Smooth muscle cell (in vitro differentiated cells): ENCODE data around the gene NOL8. TPM values are rescaled to one million over a fixed set of nuclear protein-coding genes. Genes with fewer than 3 reads are reported as not detected.

Source experiments
- DNase-seq: peaks from one replicate; lab custom pipeline; 2025; ENCODE audit not compliant: unreplicated experiment; lab: John Stamatoyannopoulos, UW
- H2AFZ ChIP-seq: fragments of 200-600 bp; sonication (generic); 2 replicates; pipeline ENCODE4 v1.6.0; 2016; ENCODE audit warnings: antibody characterized with exemption, low read depth, mild to moderate bottlenecking
- H3F3A ChIP-seq: fragments of 200-600 bp; sonication (generic); 2 replicates; pipeline ENCODE4 v1.6.0; 2017; ENCODE audit warnings: antibody characterized with exemption, low read depth
- H3K27ac ChIP-seq: fragments of 200-600 bp; sonication (generic); 2 replicates; pipeline ENCODE4 v1.5.1; 2016; ENCODE audit warnings: low read depth, mild to moderate bottlenecking
- H3K27me3 ChIP-seq: fragments of 200-600 bp; sonication (generic); 2 replicates; pipeline ENCODE4 v1.6.1; 2016; ENCODE audit warnings: low read depth, mild to moderate bottlenecking
- H3K36me3 ChIP-seq: fragments of 200-600 bp; sonication (generic); 2 replicates; pipeline ENCODE4 v1.5.1; 2016; ENCODE audit warnings: low read depth
- H3K4me1 ChIP-seq: fragments of 200-600 bp; sonication (generic); 2 replicates; pipeline ENCODE4 v1.5.1; 2016; ENCODE audit warnings: low read depth
- H3K4me2 ChIP-seq: fragments of 200-600 bp; sonication (generic); 2 replicates; pipeline ENCODE4 v1.6.0; 2016; ENCODE audit warnings: mild to moderate bottlenecking
- H3K4me3 ChIP-seq: fragments of 200-600 bp; sonication (generic); 2 replicates; pipeline ENCODE4 v1.5.1; 2016; ENCODE audit warnings: mild to moderate bottlenecking
- H3K79me2 ChIP-seq: fragments of 200-600 bp; sonication (generic); 2 replicates; pipeline ENCODE4 v1.6.0; 2016; ENCODE audit warnings: low read depth, mild to moderate bottlenecking
- H3K9ac ChIP-seq: fragments of 200-600 bp; sonication (generic); 2 replicates; pipeline ENCODE4 v1.6.0; 2016; ENCODE audit warnings: low read depth
- H3K9me3 ChIP-seq: fragments of 200-600 bp; sonication (generic); replicated peaks from 2 replicates; pipeline ENCODE4 v1.5.1; 2016; ENCODE audit warnings: low read depth
- H4K20me1 ChIP-seq: fragments of 200-600 bp; sonication (generic); 2 replicates; pipeline ENCODE4 v1.6.0; 2016; ENCODE audit warnings: low read depth
- CTCF ChIP-seq: fragments of 200-600 bp; sonication (generic); IDR thresholded peaks from 2 replicates; pipeline ENCODE4 v1.5.1; 2017; ENCODE audit warnings: borderline replicate concordance, mild to moderate bottlenecking, antibody characterized with exemption; ENCODE audit not compliant: insufficient read depth, poor library complexity, severe bottlenecking
- WGBS: methylation state at CpG from one replicate; pipeline ENCODE4 v1.1.7; 2016; ENCODE audit warnings: low lambda C conversion rate; 5-methylcytosine and 5-hydroxymethylcytosine counted together
- polyA plus RNA-seq: library from polyadenylated mRNA; unstranded; fragments of >200 nt; fragmentation: Nextera tagmentation; extraction: Ambion mirVana; gene quantifications from 2 replicates; pipeline ENCODE4 v1.2.1, GENCODE V29; 2016
- total RNA-seq: library from RNA; depleted of rRNA; stranded (reverse); fragments of >200 nt; gene quantifications from 2 replicates; pipeline ENCODE4 v1.2.3, GENCODE V29; 2014

The NOL8 gene
- total and polyA plus RNA-seq, 2 experiments from 2014 or later, result 15.1 to 21.3 TPM

GRCh38 chr9:92313624-92314012, 11.5 kb downstream of the NOL8 start:
- DNase-seq, result no peak
- peaks cover 26% of the 10 kb centered on the region for H3K79me2 ChIP-seq
- no peak for TF ChIP-seq CTCF
- no peak overlapping the region for H3K4me3 ChIP-seq
- H3K27me3 ChIP-seq, result no peaks in the 10 kb centered on the region
- H4K20me1 ChIP-seq, result peaks cover 7% of the 10 kb centered on the region
- H3K27ac ChIP-seq, result peak overlapping the region; percentile 15
- no peak overlapping the region for H2AFZ ChIP-seq
- H3K9ac ChIP-seq, result no peak overlapping the region
- H3K4me2 ChIP-seq, result no peak overlapping the region
- H3K9me3 ChIP-seq, result no peaks in the 10 kb centered on the region
- no peaks in the 10 kb centered on the region for H3F3A ChIP-seq
- H3K36me3 ChIP-seq, result peaks cover 22% of the 10 kb centered on the region
- no peaks in the 10 kb centered on the region for H3K4me1 ChIP-seq
- 94% methylated on average over 2 of the region's 2 CpGs for WGBS

DNA sequence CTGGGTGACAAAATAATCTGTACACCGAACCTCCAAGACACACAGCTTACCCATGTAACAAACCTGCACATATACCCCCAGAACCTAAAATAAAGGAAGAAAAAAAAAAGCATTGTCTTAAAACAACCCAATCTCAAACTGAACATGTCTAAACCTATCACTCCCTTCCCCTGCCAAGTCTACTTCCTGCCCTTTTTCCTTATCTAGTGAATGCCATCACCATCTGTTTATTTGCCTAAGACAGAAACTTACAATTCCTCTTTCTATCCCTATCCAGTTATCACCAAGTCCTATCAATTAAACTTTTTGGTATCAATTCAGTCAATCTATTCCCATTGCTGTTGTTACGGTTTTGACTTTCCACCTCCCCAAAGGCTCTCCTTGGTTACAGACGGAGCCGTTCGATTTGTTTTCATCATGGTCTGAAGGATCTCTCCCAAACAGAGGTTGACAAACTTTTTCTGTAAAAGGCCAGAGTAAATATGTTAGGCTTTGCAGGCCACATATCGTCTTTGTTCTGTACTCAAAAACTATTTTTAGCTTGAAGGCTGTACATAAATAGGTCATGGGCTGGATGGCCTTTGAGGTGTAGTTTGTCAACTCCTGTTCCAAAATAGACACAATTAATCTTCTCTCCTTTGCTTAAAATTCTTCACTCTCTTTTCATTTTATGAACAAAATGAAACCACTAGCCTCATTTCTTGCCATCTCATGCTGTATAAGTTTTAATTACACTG, 12.1 kb downstream of the NOL8 start:
- Histone ChIP-seq H3K27ac (peak overlapping the region; percentile 15), H3K79me2 (peaks cover 26% of the 10 kb centered on the region), H3K4me1 (no peaks in the 10 kb centered on the region), H3K36me3 (peaks cover 25% of the 10 kb centered on the region), H3K9ac (no peak overlapping the region), H3K9me3 (no peaks in the 10 kb centered on the region), H2AFZ (no peak overlapping the region), H3K4me2 (no peak overlapping the region), H3K27me3 (no peaks in the 10 kb centered on the region), H3K4me3 (no peak overlapping the region), H4K20me1 (peaks cover 7% of the 10 kb centered on the region), H3F3A (no peaks in the 10 kb centered on the region)
- TF ChIP-seq CTCF, result no peak
- 88% methylated on average over 6 of the region's 6 CpGs for WGBS
- no peak for DNase-seq

- no peak for TF ChIP-seq CTCF
- H3K27me3 ChIP-seq, result no peaks in the 10 kb centered on the region
- WGBS, result 94% methylated on average over 3 of the region's 3 CpGs
- no peak overlapping the region for H2AFZ ChIP-seq
- no peaks in the 10 kb centered on the region for H3K4me1 ChIP-seq
- no peak overlapping the region for H3K4me2 ChIP-seq
- H3K4me3 ChIP-seq, result no peak overlapping the region
- peaks cover 33% of the 10 kb centered on the region for H3K36me3 ChIP-seq
- H3F3A ChIP-seq, result no peaks in the 10 kb centered on the region
- no peak overlapping the region for H3K27ac ChIP-seq
- H3K9me3 ChIP-seq, result no peaks in the 10 kb centered on the region
- H3K79me2 ChIP-seq, result peaks cover 26% of the 10 kb centered on the region
- DNase-seq, result no peak
- peaks cover 7% of the 10 kb centered on the region for H4K20me1 ChIP-seq
- H3K9ac ChIP-seq, result no peak overlapping the region
These were observed 14.6 kb downstream of the NOL8 start for GRCh38 chr9:92310562-92310961.

- Histone ChIP-seq H3K4me3 (no peak overlapping the region), H3K4me1 (no peaks in the 10 kb centered on the region), H3K36me3 (peaks cover 35% of the 10 kb centered on the region), H4K20me1 (peaks cover 7% of the 10 kb centered on the region), H3K79me2 (peaks cover 15% of the 10 kb centered on the region), H3K27ac (no peak overlapping the region), H3K4me2 (no peak overlapping the region), H3K9me3 (no peaks in the 10 kb centered on the region), H2AFZ (no peak overlapping the region), H3K9ac (no peak overlapping the region), H3K27me3 (no peaks in the 10 kb centered on the region), H3F3A (no peaks in the 10 kb centered on the region)
- TF ChIP-seq CTCF, result no peak
- no peak for DNase-seq
These were observed 16.3 kb downstream of the NOL8 start for GRCh38 chr9:92308893-92309292.
